GM12891 (cell line): ENCODE results near the gene TCF7L1.

Experiments used
- DNase-seq: peaks from one replicate; pipeline ENCODE4 v3.0.0; 2011; ENCODE audit warnings: low spot score; ENCODE audit not compliant: insufficient read length
- FAIRE-seq: peaks from 2 replicates; lab custom pipeline; 2011; peaks lifted over from hg19 to GRCh38; lab: Jason Lieb, UNC
- PAX5 ChIP-seq: IDR thresholded peaks from 2 replicates; pipeline ENCODE4 v1.6.1; 2011; ENCODE audit warnings: low read length, moderate library complexity, mild to moderate bottlenecking; ENCODE audit not compliant: insufficient read depth, severe bottlenecking
- POLR2A ChIP-seq: IDR thresholded peaks from 2 replicates; pipeline ENCODE4 v1.6.1; 2011; ENCODE audit warnings: low read depth, low read length, control low read depth
- POLR2AphosphoS5 ChIP-seq: IDR thresholded peaks from 2 replicates; pipeline ENCODE4 v1.6.1; 2011; ENCODE audit warnings: low read depth, low read length, control low read depth
- POU2F2 ChIP-seq: IDR thresholded peaks from 2 replicates; pipeline ENCODE4 v1.6.1; 2011; ENCODE audit warnings: low read depth, mild to moderate bottlenecking, control low read depth, low read length, moderate library complexity
- SPI1 ChIP-seq: IDR thresholded peaks from 2 replicates; pipeline ENCODE4 v1.6.1; 2011; ENCODE audit warnings: low read depth, low read length, control low read depth
- TAF1 ChIP-seq: IDR thresholded peaks from 2 replicates; pipeline ENCODE4 v1.6.1; 2011; ENCODE audit warnings: low read depth, low read length, control low read depth

TCF7L1 gene

GRCh38 chr2:85273738-85274731 lies 140.8 kb downstream of the TCF7L1 start:
- DNase-seq (no peak), FAIRE-seq (no peak)
- TF ChIP-seq POLR2AphosphoS5 (no peak), SPI1 (no peak), POLR2A (no peak), TAF1 (no peak), PAX5 (no peak), POU2F2 (no peak)

- TF ChIP-seq POLR2AphosphoS5 (no peak), POLR2A (no peak), PAX5 (no peak), POU2F2 (no peak), TAF1 (no peak), SPI1 (no peak)
- no peak for FAIRE-seq
These were observed 142.9 kb downstream of the TCF7L1 start for GRCh38 chr2:85275984-85276540.

GRCh38 chr2:85276571-85277118 lies 143.5 kb downstream of the TCF7L1 start:
- TF ChIP-seq POLR2AphosphoS5 (no peak), TAF1 (no peak), SPI1 (no peak), POLR2A (no peak), POU2F2 (no peak), PAX5 (no peak)
- DNase-seq (no peak), FAIRE-seq (no peak)

More at GRCh38 chr2:85275984-85276540, 142.9 kb downstream of the TCF7L1 start:
- no peak for DNase-seq

- FAIRE-seq = no peak
These were observed 144.4 kb downstream of the TCF7L1 start for GRCh38 chr2:85277416-85278158.

GRCh38 chr2:85278361-85278760 lies 145.2 kb downstream of the TCF7L1 start:
- TF ChIP-seq TAF1 (no peak), POLR2AphosphoS5 (no peak), POU2F2 (no peak), POLR2A (no peak), SPI1 (no peak), PAX5 (no peak)
- no peak for FAIRE-seq
- DNase-seq = no peak

More at GRCh38 chr2:85277416-85278158, 144.4 kb downstream of the TCF7L1 start:
- no peak for DNase-seq
- no peak for TF ChIP-seq POLR2A
- TF ChIP-seq TAF1 = no peak
- no peak for TF ChIP-seq SPI1
- no peak for TF ChIP-seq POLR2AphosphoS5
- TF ChIP-seq POU2F2 = no peak
- no peak for TF ChIP-seq PAX5

GRCh38 chr2:85281553-85281952 lies 148.4 kb downstream of the TCF7L1 start:
- no peak for TF ChIP-seq POLR2AphosphoS5
- TF ChIP-seq POLR2A = no peak
- TF ChIP-seq TAF1 = no peak
- no peak for TF ChIP-seq SPI1
- no peak for TF ChIP-seq POU2F2
- no peak for TF ChIP-seq PAX5
- FAIRE-seq (no peak), DNase-seq (no peak)

- no peak for TF ChIP-seq POLR2AphosphoS5
- no peak for TF ChIP-seq POLR2A
- TF ChIP-seq POU2F2 = no peak
- no peak for TF ChIP-seq SPI1
- TF ChIP-seq TAF1 = no peak
- no peak for TF ChIP-seq PAX5
- DNase-seq (no peak), FAIRE-seq (no peak)
These were observed 149.7 kb downstream of the TCF7L1 start for GRCh38 chr2:85282914-85283313.

GRCh38 chr2:85283641-85284040 lies 150.4 kb downstream of the TCF7L1 start:
- FAIRE-seq (no peak), DNase-seq (no peak)

More at GRCh38 chr2:85283641-85284040, 150.4 kb downstream of the TCF7L1 start:
- no peak for TF ChIP-seq PAX5
- no peak for TF ChIP-seq POLR2AphosphoS5
- no peak for TF ChIP-seq POLR2A
- TF ChIP-seq TAF1 = no peak
- no peak for TF ChIP-seq SPI1
- TF ChIP-seq POU2F2 = no peak
